HG02642 (cell line): Measurements from ENCODE around the gene LPO.

Experiments
- ATAC-seq: cut with Tn5 transposase; IDR thresholded peaks from one replicate; pipeline ENCODE4 v1.9.1; 2021; ENCODE audit warnings: mild to moderate bottlenecking; ENCODE audit not compliant: unreplicated experiment, poor library complexity

LPO gene

DNA sequence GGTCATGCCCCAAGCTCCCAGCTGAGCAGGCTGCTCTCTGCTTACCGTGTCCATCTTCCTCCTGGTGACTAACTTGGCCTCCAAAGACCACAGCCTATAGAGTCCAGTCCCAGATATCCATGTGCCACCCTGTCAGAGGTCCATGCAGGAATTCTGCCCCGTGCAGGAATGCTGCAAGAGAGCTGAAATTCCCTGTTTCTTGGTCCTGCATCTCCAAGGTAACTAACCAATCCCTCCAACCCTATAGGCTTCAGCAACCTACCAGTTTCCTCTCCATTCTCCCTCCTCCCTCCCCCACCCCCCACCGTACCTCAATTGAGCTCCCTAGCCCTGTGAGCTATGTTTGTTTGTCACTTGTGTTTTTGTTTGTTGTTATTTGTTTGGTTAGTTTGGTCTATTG, 9.7 kb upstream of the LPO start:
- ATAC-seq = no peak

DNA sequence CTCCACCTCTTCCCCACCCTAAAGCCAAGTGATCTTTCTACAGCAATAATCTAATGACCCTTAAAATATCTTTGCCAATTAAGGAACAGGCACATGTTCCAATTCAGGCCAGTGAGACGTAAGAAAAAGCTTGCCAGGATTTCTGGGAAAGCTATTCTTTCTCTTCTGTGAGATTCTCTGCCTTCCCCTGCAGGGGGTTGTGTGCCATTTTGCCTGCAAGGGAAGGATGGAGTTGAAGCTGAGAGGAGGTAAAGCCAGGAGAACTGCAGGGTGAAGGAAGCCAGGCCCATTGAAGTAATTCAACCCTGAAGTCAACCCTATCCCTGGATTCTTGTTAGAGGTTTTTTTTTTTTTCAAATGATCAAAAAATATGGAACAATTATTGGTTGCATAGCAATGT, 9.0 kb upstream of the LPO start:
- ATAC-seq = no peak

DNA sequence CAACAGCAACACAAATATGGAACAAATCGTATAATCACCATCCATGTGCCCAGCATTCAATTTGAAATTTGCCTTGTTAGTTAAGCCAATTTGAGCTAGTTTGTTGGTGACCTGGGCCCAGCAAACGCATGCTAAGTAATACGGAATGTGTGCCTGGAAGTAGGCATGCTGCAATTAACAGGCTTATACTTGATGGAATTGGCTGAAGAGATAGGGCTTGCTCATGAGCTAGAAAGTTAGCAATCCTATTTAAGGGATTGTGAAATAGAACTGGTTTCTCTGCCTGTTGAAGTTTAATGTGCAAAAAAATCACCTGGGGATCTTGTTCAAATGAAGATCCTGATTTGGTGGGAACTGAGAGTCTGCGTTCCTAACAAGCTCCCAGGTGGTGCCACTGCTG, 8.5 kb upstream of the LPO start:
- no peak for ATAC-seq

DNA sequence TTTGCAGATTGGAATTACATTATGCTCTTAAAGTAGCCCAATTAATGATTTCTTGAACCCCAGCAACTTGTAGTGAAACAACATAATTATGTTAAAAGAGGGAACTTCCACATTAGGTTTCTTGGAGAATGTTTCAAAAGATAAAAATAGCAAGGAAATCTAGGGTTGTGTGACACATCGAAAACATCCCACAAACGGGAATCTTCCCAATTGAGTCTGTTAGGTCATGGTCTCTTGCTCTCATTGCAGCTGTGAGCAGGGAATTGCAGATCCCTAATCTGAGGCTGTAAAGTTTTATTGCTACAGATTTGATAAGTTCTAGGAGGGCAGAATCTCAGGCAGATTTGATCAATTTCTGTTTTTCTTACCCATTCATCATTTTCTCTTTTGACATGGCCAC, 6.7 kb upstream of the LPO start:
- ATAC-seq = no peak

DNA sequence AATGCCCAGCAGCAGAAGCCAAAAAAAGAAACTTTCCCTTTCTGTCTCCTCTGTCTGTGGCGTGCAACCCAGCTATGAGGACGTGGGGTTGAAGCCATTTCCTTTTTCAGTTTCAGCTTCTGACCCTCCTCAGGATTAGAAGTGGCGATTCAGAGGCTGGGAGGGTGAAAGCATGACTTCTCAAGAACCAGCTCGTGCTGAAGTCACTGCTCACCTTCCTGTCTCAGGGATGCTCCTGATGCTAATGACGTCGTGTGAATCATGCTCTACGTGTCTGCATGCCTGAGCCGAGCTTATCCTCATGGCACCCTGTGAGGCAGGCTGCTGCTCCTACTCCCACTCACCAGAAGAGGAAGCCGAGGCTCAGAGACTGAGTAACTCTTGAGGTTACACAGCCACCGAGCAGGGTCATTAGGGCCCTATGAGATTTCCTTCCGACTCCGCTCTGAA, 5.7 kb upstream of the LPO start:
- peak; percentile 77 for ATAC-seq

DNA sequence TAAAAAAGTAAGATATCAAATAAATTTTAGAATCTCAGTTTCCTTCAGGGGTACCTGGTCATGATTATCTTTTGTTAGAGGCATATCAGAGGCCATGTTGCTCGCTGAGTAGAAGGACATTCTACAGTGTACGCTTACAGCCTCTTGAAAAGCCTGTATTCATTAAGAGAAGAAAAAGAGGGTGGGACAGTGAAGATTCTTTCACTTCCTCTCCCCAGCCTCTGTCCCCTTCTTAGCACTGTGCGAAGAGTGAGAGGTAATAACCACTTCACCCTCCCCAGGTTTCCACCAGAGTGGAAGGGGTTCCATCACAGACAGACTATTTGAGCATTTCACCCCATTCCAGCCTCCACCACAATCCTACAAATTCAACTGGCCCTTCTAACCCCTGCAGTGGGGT, 4.8 kb upstream of the LPO start:
- ATAC-seq = peak; percentile 61

DNA sequence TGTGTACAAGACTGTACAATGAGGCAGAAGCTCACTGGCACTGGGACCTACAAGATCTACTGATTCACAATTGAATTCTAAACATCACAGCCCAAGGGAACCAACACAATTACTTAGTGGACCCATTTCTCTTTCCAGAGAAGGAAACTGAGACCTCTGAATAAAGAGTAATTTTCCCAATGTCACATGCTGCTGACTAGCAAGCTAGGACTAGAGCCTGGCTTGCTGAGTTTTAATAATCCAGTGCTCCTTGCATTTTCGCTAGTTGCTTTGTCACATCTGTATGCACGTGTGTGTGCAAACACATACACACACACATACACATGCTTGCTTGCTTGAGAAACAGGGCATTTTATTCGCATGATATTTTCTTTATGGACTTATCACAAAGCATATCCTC, 3.9 kb upstream of the LPO start:
- no peak for ATAC-seq

DNA sequence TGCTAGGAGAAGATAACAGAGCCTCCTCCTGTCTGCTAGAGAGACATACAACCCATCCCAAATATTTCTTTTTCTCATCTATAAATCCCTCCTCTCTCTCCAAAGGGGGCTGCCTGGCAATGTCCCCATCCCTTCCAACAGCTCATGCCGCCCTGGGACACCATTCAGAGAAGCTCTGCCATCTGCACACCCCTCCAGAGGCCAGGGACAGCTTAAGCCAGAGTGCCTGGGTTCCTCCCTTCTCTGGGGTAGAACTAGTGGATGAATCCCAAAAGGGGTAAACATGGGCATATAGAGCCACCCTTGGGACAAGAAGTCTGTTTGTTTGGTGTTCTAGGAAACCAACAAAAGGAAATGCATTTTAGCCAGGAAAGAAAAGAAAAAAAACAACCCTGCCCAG, 2.6 kb upstream of the LPO start:
- ATAC-seq = no peak

DNA sequence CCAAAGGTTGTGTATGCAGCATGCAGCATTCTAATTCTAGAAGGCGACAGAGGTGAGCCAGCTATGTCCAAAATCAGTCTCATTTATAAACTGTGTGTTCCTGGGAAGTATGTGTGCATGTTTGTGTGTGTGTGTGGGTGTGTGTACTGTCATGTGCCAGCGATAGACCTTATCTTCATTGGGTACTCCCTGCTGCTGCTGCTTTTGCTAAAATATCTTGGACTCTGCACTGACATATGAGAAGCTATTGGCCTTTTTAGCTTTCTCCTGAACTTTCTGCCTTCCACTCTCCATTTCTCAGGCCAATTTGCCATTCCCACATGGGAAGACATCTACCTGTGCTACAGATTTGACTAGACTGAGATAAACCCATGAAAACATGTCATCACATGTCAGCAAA, 2.0 kb upstream of the LPO start:
- no peak for ATAC-seq

DNA sequence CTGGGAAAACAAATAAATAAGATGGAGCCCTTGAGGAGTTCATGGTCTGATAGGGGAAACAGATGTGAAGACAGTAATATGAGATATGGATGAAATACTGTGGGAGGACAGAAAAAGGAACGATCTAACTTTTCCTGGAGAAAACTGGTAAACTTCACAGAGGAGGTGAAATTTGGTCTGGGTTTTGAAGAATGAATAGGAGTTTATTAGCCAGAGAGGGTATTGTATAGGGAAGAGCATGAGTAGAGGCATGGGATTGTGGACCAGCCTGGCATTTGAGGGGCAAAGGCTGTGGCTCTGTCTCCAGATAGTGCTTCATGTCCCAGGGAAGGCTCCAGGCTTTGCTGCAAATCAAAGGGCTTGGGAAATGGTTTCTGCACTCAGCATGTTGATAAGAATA, 1.6 kb downstream of the LPO start:
- ATAC-seq = no peak

DNA sequence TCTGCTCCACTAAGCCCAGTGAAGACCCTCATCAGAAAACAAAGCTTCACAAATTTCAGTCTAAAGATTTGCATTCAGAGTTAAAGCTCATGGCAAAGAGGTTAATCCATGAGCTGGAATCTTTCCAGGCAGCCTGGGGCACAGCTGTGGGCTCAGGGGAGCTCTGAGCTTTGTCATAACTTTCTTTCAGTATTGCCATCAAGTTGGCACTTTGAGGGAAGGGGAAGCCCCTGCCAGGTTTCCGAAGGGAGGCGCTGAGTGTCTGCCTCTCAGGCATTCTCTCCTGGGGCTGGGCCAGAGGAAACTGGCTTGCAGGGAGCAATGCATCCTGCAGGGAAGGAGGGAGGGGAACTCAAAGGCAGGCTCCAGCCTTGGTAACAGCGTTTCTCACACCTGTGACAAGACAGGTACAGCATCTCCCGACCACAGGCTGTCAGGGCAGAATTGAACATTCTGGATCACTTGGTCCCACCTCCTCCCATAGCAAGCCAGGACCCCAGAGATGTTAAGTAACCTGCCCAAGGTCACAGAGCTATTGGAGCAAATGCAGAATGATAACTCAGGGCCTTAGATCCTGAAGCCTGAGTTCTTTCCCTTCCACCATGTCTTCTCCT, 3.9 kb downstream of the LPO start:
- no peak for ATAC-seq

DNA sequence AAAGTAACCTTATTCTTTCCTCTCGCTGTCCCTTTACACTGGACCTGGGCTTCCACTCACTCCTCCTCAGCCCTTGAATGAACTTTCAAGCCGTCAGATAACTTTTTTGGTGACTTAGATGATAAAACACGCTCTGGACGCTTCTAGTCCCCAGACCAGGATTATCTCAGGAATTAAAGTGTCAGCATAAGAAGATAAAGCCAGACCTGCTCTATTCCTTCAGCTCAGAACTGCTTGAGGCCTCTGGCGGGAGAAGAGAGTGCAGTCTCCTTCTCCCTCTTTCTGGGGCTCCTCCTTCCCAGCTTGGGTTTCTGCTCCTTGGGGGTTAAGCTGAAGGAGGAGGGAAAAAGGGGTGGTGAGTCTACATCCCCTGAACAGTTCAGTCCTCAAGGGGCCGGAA, 6.6 kb downstream of the LPO start:
- ATAC-seq = no peak

DNA sequence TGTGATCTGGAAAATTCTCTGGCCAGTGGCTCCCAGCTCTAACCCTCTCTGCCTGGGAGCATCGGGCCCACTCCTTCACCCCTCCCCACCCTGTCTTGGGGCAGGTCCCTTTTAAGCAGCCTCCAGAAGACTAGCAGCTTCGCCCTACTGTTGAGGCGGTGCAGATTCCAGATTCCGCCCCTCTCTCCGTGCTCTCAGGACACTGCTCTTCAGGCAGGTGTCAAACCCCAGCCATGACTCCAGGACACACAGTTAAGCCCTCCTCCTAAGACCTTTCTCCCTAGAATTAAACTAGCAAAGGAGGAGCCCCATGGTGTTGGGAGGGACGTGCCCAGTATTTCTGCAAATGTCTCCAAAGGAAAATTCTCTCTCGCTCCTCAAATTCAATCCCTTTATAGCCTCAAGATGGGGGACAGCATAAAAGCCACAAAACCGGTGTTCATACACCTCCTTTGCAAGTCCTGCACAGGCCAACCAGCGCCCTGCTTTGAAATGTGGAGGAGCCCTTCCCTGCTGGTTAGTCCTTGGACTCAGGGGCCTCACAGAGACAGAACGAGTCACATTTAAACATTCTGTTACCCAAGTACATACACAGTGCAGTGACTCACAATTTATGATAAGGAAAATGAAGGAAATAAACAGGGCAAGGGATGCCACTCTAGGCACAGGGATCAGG, 7.2 kb downstream of the LPO start:
- no peak for ATAC-seq

DNA sequence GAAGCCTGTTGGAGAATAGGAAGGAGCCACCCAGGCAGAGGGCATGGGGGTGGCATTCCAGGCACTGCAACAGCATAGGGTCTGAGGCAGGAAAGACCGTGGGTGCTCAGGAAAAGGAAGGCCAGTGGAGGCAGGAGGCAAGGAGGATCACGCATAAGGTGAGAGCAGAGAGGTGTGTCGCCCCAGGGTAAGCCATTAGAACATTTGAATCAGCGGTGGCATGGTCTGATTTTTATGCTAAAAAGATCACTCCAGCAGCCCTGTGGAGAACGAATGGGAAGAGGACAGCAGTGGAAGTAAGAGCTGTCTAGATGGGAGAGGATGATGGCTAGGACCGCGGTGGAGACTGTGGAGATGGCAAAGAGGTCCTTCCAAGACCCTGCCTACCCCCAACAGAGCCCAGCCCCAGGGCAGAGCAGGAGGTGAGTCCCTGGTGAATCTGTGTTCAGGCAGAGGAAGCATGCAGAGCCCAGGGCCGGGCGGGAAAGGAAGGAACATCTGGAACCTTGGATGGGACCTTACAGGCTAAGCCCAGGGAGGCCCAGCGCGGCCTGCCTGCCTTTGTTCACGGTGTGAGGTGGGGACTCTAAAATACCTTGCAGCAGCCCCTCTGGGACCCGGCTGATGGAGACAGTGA, 7.8 kb downstream of the LPO start:
- ATAC-seq = no peak

DNA sequence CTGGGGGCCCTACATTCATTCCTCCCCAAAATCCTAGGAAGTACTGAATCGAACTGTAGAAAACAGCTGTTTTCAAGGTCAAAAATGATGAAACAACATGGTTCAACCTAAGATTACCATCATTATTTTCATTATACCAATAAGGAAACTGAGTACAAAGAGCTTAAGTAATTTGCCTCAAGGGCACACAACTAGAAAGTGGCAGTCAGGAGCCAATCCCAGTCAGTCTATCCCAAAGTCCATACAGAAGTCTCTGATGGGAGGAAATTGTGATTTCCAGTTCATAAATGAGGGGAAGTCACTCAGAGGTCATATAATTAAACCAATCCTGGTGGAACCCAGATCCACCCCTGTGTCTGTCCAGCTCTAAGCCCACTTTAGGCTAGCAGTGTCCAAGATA, 8.4 kb downstream of the LPO start:
- ATAC-seq = no peak

DNA sequence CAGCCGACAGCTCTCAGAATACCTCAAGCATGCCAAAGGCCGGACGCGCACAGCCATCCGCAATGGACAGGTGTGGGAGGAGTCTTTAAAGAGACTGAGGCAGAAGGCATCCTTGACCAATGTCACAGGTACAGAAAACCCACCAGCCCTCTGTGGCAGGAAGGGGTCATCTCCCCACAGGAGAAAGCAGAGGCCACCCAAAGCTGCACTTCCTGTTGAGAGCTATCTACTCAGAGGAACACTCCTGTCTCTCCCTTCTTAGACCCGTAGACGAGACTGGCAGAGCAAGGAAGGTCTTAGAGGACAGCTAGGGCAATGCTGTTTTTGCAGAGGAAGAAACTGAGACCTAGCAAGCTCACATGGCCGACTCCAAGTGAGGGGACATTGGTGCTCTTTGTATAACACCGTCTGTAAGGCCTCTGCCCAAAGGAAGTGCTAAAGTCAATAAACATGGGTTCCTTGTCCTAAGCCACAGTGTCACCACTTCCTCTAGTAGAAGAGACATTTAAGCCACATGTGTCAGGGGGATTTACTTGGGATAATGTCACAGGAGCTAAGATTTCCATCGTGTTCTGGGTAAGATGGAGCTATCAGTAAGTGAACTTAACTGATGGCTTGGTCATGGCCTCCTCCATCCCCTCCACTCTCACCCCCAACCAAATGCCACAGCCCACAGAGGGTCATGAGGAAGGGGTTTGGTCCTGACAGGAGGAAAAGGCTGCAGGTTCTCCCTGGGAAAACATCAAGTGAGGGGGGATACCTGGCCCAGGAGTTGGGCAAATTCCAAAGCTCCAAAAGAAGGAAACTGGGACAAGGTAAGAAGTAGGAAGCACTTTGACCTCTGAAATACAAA, 9.4 kb downstream of the LPO start:
- no peak for ATAC-seq

DNA sequence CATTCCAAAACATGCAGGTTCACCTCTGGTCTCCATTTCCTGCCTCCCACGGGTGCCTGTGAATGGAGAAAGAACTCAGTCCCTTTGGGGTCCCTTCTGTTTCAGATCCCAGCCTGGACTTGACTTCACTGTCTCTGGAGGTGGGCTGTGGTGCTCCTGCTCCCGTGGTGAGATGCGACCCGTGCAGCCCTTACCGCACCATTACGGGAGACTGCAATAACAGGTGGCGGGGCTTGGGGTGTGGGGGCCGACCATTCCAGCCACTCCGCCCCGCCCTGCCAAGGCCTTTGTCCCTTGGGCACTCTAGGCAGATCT, 10.5 kb downstream of the LPO start:
- no peak for ATAC-seq

DNA sequence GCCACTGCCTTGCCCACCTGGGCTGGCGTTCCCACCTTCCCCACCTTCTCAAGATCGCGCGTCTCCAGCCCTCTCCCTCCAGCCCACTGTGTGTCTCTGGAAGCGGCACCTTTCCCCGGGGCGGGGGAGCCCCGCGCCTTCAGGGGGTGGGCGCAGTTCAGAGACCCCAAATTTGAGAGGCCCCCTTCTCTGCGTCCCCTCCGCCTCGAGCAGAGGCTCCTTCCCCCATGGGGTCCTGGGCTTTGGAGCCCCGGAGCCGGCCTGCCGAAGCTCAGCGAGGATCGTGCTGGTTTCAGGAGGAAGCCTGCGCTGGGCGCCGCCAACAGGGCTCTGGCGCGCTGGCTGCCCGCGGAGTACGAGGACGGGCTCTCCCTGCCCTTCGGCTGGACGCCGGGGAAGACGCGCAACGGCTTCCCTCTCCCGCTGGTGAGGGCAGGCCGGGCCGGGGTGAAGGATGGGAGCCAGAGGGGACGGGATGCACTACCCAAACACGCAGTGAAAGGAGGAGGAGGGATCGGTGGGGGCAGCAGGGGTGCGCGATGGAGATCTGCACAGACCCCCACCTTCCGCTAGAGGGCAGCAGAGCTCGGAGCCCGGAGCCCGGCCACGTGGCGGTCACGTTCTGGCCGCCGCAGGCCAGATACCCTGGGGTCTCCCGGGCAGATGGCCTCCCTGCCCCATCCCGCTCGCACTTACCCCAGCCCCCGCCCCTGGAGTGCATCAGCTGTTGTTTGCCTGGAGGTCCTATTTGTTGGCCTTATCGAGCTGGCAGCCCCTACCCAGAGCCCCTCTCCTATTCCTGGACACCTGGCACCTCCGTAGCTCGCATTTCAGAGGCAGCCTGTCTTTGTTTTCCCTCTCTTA, 11.1 kb downstream of the LPO start:
- ATAC-seq = peak; percentile 78

DNA sequence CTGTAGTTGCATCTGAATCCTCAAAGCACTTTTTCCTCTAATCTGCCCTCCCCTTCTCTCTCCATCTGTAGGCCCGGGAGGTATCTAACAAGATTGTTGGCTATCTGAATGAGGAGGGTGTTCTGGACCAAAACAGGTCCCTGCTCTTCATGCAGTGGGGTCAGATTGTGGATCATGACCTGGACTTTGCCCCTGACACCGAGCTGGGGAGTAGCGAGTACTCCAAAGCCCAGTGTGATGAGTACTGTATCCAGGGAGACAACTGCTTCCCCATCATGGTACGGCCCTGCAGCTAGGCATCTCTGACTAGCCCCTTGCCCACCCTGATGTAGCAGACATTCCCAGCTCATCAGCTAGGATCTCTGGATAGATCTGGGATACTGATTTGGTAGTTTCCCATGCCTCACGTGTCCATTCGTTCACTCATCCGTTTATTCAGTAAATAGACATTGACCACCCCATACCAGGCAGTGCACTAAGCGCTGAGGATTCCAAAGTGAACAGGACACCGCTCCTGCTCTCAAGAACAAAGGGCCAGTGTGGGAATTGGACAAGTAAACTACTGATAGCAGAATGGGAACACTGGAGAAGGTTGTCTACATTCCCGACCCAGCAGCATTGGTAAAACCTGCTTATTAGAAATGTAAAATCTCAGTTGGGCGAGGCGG, 12.1 kb downstream of the LPO start:
- ATAC-seq = no peak

DNA sequence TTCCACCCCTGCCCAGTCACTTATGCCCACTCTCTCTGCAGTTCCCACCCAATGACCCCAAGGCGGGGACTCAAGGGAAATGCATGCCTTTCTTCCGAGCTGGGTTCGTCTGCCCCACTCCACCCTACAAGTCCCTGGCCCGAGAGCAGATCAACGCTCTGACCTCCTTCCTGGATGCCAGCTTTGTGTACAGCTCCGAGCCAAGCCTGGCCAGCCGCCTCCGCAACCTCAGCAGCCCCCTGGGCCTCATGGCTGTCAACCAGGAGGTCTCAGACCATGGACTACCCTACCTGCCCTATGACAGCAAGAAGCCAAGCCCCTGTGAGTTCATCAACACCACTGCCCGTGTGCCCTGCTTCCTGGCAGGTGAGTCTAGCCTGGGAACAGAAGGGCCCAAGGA, 13.8 kb downstream of the LPO start:
- ATAC-seq = no peak
